Hepatocyte (in vitro differentiated cells): ENCODE results near the gene PRSS50.
"Not testable (repeated sequence)": the region's sequence is repeated elsewhere in the genome, so short reads cannot be mapped to it uniquely, and the experiment has no call there.

Experiments used
- EZH2phosphoT487 ChIP-seq: fragments of 200-600 bp; sonication (generic); IDR thresholded peaks from one replicate; pipeline ENCODE4 v1.6.1; 2018; ENCODE audit warnings: antibody characterized with exemption, mild to moderate bottlenecking, low read depth, moderate library complexity; ENCODE audit not compliant: unreplicated experiment, severe bottlenecking
- TF ChIP-seq, protein P1 (sequence below): fragments of 200-600 bp; sonication (generic); IDR thresholded peaks from 2 replicates; pipeline ENCODE4 v1.5.1; 2016; ENCODE audit warnings: antibody characterized with exemption, mild to moderate bottlenecking; ENCODE audit not compliant: poor library complexity

DNA sequence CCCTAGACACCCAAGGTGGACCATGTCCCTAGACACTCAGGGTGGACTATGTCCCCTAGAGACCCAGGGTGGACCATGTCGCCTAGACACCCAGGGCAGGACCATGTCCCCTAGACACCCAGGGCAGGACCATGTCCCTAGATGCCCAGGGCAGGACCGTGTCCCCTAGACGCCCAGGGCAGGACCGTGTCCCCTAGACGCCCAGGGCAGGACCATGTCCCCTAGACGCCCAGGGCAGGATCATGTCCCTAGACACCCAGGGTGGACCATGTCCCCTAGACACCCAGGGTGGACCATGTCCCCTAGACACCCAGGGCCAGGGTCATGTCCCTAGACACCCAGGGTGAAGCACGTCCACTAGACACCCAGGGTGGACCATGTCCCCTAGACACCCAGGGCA, 13.3 kb downstream of the PRSS50 start:
- TF ChIP-seq, protein P1, sequence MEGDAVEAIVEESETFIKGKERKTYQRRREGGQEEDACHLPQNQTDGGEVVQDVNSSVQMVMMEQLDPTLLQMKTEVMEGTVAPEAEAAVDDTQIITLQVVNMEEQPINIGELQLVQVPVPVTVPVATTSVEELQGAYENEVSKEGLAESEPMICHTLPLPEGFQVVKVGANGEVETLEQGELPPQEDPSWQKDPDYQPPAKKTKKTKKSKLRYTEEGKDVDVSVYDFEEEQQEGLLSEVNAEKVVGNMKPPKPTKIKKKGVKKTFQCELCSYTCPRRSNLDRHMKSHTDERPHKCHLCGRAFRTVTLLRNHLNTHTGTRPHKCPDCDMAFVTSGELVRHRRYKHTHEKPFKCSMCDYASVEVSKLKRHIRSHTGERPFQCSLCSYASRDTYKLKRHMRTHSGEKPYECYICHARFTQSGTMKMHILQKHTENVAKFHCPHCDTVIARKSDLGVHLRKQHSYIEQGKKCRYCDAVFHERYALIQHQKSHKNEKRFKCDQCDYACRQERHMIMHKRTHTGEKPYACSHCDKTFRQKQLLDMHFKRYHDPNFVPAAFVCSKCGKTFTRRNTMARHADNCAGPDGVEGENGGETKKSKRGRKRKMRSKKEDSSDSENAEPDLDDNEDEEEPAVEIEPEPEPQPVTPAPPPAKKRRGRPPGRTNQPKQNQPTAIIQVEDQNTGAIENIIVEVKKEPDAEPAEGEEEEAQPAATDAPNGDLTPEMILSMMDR = not testable (repeated sequence)
- TF ChIP-seq EZH2phosphoT487 = not testable (repeated sequence)
